CD4-positive, alpha-beta T cell treated with Interleukin-21 for 1 hour (primary cell): ENCODE results near the gene RSPO3.

Experiments
- DNase-seq: peaks from one replicate; pipeline ENCODE4 v3.0.0-alpha.2; 2020

RSPO3 gene

DNA sequence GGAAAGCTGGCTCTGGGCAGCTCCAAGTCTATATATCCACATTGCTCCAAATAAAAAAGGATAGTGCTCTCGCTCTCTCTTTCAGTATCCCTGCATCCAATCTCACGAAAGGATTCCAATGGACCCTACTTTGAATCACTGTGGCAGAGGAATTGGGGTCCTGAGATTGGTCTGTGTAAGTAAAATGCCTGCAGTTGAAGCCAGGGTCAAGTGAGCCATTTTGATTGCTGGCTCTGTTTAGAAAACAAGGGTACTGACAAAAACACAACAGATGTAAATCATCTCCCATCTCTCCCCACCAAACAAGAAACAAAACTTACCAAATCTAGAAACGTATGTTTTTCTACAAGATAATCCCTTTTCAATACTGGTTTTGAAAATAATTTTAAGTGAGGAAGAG lies 45.6 kb downstream of the RSPO3 start:
- no peak for DNase-seq

DNA sequence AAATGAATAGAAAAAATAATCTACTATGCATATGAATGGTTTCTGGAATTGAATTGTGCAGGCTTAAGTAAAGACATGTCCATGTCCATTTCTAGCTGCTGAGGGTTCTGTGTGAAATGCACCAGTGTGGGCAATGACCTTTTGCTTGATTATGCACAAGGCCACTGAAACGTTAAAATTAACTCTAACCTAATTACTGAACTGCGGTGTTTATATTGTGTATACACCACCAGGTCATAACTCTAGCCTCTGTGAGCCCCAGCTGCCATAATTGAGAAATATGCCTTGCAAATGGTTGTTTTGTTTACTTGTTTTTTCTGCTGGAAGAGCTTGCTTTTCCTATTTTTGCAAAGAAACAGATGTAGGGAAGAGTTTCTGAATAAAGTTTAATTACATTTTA lies 46.1 kb downstream of the RSPO3 start:
- DNase-seq = no peak

DNA sequence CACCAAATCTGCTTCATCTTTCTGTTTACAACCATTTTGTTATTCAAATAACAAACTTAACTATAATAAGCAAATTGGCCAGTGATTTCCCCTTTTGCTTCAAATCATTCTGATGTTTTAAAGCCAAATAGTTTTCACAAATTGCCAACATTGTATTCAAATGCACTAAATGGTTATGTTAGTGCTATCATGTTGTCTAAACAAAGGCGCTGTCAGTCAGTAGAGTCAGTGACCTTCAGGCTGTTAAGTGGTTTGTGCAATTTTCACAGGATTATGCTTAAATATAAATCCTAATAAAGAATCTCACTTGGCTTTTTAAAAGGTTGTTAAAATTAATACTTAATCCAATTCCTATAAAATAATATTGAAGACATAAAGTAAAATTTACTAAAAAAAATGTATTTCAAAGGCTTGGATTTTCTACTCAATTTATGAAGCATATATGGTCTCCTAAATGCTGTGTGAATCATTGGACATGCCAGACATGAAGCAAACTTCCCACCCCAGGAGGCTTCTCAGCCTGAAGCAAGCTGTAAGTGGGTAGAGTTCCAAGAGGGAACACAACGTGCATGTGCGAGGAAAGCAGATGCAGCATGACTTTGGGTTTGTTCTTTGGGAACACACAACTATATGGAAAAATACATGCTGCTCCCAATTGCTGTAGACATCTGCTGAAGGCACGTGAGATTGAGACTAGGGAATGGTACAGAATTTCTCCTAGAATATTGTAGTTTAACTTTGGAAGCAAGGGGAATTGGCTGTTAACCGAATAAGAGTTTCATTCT lies 54.9 kb downstream of the RSPO3 start:
- DNase-seq = no peak

DNA sequence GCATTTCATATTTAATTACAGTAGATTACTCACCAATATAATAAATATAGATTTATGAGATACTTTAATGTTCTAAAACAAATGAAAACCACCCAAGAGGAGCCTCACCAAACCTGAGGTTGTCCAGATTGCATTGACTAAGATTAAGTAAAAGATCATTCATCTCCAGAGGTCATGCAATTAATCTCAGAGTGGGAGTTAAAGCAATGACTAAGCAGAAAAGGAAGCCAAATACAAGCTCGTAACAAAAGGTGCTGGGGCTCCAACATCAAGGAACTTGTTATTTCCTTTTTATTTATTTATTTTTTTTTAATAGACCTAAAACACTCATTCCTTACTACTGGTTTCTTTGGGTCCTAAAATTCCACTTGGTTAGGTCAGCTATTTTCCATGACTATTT lies 57.7 kb downstream of the RSPO3 start:
- DNase-seq = no peak

DNA sequence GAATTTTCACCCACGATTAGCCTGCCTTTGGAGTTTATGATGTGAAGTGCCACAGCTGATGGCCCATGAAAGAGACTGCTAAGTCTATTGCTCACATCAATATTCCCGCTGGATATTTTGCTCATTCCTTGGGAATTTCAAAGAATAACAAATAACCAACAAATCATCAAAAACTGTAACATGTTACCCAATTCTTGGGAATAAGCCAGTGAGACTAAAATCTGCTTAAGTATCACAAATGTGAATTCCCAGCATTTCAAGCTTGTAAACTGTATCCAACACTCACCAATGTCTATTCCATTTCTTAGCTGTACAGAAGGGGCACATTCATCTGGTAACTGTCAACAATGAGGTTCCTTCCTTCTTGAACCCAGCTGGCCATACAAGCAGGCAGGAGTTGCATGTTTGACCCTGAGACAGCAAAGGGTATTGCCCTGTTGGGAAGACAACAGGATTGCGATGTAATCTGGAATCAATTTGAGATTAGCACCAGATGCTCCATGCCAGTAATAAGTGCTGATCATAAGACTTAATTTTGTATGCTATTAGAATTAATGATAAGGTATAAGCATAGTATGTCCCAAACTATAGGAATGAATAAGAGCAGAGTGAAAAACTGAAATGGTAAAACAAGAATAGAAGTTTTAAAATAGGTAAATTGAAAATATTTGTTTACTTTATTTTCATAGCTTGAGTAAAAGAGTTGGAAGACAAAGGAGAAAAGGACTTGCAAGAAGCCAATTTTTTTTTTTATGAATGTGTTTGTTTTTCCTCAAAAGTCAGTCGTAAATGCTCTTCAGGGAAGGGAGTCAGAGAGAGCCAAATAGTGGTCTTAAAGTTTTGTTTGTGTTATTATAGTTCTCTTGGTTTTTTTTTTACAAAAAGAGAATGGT lies 58.8 kb downstream of the RSPO3 start:
- DNase-seq = no peak

DNA sequence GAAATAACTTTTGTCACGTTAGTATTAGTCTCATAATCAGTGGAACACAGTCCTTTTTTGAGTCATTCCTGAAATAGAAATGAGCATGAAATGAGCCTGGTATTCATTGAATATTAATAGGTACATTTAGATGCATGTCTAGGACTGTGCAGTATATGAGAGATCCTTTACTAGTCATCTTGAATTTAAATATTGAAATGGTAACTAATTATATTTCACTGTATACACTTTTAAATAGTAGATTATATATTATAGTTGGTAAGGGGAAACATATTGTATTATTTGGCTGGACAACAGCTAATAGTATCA lies 59.4 kb downstream of the RSPO3 start:
- DNase-seq = no peak

DNA sequence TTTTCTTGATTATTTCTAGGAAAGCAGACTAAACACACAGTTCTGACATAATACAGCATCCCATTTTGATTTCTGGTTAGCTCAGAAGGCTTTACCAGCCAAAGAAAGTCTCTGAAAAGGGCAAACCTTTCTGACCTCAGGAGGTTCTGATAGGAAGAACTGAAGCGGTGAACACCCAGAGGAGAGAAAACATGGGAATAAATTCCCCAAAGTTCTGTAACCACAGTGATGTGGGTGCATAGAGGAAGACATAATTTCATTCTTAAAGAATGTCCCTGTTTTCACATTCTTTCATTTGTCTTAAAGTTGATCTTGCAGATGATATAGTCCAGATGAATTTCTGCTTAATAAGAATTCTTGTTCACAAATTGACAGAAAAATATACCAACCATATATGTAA lies 60.3 kb downstream of the RSPO3 start:
- DNase-seq = no peak

DNA sequence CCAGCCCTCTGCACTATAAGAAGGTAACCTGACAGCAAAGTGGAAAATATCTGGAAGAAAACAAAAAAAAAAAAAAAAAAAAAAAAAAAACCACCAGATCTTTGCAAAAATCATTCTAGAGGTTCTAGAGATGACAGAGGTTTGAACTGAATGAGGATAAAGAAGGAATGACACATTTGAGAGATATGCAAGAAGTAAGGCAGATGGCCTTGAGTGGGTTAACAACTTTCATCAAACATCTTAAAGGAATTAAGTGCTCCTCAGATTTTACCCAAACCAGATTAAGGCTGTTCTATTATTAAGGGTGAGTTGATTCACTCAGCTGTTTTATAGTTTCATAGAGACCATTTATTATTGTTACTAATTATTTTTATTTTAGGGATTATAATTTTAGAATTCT lies 62.0 kb downstream of the RSPO3 start:
- DNase-seq = no peak

DNA sequence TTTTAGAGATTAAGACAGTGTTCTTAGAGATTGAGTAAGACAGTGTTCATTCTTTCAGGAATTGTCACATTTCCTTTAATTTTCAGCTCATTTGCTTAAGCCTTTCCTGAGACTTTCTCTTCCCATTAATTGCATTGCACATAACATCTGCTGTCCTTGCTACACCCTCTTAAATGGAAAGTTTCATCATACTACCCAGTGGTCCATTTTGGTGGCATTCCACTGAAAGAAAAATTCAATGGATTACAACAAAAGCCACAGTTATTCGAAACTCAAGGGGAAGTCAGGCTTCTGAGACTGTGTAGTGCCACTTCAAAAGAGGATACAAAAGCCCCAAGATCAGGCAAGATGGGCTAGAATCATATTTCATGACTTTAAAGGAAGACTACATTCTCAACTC lies 64.0 kb downstream of the RSPO3 start:
- DNase-seq = no peak

DNA sequence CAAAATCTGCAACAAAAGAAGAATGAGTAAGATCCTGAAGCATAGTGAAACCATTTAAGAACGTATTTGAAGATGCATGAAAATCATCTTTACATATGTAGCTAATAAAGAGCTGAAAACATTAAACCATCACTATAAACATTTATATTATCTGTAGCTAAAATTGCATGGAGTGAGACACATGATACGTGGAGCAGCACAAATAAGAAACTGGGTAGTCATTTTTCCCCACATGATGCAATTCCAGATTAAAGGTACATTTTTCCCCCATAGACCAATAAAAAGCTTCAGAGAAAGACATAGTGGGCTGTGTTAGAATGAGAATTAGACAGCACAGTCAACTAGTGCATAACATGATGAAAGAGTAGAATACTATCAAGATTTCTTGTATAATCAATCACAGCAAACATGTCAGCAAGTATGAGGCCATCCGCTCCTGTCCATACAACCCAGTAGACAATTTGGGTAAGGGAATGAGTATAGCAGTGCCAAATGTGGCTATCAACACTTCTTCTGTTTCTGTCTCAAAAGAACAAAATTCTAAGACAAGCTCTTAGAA lies 67.0 kb downstream of the RSPO3 start:
- DNase-seq = no peak

DNA sequence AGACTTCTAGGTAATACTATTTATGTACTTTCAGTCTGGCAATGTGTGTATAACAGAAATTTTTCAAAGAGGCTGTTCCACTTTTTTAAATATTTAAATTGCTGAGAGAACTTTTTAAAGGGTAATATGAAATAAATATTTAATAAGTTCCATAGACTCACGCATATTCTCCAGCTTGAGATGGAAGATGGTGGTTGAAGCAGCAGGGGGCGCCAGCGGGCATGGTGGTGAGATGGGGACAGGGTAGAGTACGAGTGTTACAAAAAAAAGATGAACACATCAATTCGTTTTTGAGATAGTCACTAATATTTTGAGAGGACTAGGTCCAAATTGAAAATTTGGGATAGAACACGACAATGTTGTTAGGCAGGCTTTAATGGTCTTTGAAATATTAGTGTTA lies 68.4 kb downstream of the RSPO3 start:
- DNase-seq = peak; percentile 43

DNA sequence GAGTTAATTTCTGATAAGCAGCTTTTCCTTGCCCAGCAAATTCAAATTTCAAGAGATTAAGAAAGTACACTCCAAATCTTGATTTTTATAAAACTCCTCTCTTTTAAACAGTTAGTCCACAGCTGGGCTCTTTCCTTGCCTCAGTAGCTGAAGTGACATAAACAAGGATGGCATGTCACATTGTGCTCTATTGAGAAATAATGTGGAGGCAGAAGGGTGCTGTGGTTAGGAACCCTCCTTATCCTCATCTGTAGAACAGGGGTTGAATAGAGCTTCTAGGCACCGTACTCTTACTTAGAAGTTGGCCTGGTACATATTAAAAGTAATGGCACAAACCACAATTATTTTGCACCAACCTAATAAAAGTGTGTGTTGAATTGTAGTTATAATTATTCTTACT lies 70.3 kb downstream of the RSPO3 start:
- DNase-seq = no peak

DNA sequence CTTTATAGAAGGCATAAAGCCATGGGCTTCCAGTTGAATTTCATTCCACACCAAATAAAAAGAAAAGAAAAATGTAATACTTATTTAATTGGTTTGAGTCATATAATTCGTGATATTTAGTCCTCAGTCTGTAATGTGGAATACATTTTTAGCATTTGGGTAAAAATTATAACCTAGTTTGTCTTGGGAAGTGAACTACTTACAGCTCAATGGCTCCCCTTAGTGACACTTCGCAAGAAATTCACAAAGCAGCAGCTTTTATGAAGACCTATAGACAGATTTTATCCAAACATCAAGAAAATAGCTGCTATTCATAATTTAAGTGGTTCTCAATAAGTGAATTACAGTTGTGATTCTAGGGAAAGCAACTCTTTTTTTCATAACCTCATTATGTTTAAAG lies 72.1 kb downstream of the RSPO3 start:
- DNase-seq = no peak

DNA sequence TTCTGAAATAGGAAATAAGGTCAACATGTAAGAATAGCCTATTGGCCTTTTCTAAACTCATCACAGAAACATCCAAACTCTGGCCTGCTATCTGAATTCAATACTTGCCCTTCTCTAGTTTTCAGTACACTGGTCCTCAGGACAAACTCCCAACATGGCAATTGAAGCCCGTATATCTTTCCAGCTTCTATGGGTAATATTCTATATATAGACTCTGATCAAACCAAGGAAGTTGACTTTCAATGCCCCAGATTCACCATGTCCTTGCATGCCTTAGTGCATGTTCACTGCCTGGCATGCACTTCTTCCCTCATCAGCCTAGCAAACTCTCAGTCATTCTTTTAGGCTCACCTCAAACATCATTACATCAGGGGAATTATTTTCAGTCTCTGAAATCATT lies 73.2 kb downstream of the RSPO3 start:
- DNase-seq = no peak

DNA sequence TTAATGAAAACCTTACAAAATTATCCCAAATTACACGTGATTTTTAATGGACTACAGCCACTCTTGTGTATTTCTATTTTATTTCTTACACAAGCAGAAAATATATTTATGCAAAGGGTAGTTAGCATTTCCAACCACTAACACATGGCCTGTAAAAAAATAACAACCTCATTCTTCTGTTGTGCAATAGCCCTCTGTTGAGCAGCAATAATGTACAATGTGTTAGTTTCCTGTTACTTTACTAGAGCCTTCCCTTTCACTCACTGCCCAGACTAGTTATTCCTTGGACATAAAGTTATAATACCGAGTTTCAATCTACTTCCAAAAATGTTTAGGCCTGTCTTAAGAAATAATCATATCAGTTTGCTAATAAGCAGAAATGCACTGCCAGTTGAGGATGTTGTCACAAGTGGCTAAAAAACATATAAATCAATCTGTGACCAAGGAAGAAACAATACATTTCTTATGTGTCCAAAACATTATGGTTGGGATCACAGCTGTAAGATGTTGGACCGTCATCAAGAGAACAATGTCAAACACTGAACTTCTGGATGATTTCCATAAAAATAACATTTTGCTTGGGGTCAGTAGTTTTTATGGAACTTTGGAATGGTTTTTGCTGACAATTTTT lies 74.6 kb downstream of the RSPO3 start:
- no peak for DNase-seq

DNA sequence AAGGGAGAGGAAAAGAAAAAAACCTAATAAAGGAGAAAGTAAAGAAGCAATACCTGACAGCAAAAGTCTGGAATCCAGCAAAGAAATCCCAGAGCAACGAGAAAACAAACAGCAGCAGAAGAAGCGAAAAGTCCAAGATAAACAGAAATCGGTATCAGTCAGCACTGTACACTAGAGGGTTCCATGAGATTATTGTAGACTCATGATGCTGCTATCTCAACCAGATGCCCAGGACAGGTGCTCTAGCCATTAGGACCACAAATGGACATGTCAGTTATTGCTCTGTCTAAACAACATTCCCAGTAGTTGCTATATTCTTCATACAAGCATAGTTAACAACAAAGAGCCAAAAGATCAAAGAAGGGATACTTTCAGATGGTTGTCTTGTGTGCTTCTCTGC lies 77.4 kb downstream of the RSPO3 start:
- DNase-seq = no peak

DNA sequence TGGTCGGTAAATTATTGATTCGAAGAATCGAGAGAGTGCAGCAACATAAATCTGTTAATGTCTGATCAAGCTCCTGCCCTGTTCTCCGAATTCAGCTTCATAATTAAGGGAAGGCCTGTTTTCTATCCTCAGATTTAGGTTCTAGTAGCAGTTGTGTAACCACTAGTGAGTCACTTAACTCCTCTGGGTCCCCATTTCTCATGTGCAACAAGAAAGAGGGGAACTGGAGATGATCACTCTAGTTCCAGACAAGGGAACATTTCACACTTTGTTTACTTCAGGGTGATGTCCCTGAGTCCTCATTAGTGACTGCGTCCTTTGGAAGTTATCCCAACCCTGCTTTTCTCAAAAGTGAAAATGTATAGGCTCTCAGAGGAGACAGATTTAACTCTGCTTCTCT lies 80.1 kb downstream of the RSPO3 start:
- DNase-seq = no peak

DNA sequence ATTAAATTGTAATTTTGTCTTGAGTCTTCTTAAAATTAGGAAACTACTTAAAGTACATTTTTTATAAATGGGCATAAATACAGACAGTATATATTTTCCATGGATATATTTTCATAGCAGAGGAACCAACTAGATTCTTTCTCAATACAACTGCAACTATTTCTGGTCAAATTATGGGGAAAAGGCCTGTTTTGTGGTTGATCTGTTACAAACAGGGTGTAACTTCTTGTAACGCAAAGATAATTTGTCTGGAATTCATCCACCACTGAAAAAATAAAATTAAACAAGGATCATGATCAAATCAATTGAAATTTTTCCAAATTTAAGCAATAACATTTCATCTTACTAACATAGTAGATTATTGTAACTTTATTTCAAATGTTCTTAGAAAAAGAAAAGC lies 81.0 kb downstream of the RSPO3 start:
- no peak for DNase-seq

DNA sequence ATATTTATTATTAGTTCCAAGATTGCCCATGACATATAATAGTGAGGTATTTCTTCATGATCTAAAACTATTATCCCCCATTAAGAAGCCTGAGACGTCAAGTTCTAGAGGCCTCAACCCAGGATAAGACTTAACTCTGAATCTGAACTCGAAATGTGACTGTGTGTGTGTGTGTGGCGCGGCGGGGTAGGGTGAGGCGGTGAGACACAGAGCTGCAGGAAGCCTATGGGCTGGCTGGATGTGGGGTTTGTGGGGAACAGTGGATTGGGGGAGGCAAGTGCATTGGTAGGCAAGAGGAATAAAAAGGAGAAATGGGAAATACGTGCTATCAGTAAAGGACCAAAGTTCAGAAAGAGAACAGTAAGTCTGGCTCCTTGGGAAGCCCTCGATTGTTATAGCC lies 81.6 kb downstream of the RSPO3 start:
- no peak for DNase-seq

DNA sequence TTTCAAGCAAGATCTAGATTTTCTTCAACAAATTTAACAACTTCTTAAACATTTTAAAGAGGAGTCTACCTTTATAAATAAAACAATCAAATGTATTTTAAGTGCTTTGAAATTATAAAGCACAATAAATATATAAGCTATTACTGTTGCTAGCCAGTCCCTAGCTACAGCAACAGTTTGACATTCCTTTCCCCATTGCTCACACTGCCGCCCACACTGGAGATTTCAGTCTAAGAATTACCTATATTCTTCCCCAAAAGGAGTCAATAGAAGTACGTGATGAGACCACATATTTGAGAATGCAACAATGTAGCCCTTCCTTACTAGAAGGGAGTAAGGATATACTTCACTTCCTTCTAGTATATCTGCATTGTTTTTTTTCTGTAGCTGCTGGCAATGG lies 82.8 kb downstream of the RSPO3 start:
- DNase-seq = no peak

DNA sequence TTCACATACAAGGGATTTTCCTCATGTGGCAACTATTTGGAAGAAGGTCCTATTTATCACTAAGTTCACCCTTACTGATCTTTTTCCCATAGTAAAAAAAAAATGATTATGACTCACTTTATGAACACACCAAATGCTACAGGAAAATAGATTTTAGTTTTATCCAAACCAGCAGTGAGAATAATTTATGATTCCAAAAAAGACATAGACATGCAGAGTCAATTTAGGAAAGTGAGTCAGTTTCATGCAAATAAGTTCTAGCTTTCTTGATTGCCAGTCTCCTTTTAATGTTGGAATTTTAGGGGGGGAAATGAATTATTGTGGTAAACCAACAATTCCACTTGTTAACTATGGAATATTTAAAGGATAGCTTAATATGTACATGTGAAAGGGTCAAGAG lies 84.2 kb downstream of the RSPO3 start:
- DNase-seq = no peak

DNA sequence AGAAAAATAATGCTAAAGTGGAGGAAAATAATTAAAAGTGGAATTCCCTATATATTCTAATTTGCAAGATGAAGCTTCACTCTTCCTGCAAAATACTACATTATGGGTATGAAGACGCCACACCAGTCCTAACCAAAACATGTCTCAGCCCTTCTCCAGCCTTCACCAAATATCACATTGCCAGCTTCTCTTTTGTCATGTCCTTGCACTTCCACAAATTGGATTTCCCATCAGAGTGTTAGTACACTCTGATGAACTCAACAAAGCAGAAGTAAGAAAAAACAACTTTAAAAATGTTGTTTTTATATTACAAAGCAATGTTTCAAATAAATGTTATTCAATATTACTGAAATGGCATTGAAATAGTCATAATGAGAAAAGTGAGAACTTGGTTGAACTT lies 85.8 kb downstream of the RSPO3 start:
- no peak for DNase-seq

DNA sequence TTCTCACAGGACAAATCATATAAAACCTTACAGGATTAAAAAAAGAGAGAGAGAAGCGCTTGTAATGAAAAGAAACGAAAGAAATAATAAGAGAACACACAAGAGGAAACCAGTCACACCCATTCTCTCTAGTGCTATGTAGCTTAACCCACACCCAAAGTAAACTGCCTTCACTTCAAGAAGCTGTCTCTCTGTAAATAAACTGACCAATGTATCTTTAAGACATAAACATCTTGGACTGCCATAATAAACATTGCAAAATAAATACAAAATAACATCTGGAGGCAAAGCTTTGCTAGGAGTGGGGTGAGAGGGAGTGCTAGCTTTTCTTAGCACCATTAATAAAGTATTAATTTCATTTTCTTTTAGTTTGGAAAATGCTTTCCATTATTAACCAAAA lies 86.6 kb downstream of the RSPO3 start:
- no peak for DNase-seq

DNA sequence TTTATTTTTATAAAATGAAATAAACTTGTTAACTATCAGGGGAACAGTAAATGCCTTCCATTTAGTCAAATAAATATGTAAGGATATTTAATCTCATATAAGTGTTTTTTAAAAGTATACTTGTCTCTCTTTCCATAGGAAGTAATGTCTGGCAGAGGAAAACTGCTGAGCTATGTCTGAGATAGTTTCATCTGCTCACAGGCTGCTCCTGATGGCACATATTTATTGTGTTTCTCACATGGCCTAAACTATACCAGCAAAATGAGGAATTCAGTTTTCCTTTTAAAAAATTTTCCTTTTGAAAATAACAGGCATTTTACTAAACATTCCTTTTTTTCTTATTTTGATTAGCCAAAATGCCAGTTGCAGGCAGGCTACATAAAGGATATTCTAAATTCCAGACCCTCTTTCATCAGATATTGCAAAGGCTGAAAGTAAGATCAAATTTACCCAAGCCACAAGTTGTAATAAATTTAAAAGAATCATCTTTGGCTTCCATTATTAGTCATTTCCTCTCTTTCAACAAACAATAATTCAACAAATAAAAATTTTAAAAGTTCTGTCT lies 88.1 kb downstream of the RSPO3 start:
- no peak for DNase-seq
